Brain microvascular endothelial cell (primary cell): ENCODE results near the gene RAC2.

ENCODE experiments used
- DNase-seq: peaks from one replicate; pipeline ENCODE4 v3.0.0-alpha.2; 2020
- H3K27ac ChIP-seq: fragments of 250-450 bp; sonication (Bioruptor Pico); 2 replicates; pipeline ENCODE4 v1.5.1; 2020; ENCODE audit warnings: mild to moderate bottlenecking, moderate library complexity
- H3K27me3 ChIP-seq: fragments of 250-450 bp; sonication (Bioruptor Pico); replicated peaks from 2 replicates; pipeline ENCODE4 v1.5.1; 2020; ENCODE audit warnings: mild to moderate bottlenecking
- H3K36me3 ChIP-seq: fragments of 250-450 bp; sonication (Bioruptor Pico); replicated peaks from 2 replicates; pipeline ENCODE4 v1.5.1; 2020; ENCODE audit warnings: mild to moderate bottlenecking
- H3K4me3 ChIP-seq: 2 replicates; pipeline ENCODE4 v1.5.1; 2011; ENCODE audit warnings: low read depth, mild to moderate bottlenecking, control low read depth, low read length, moderate library complexity
- in situ Hi-C: cut with HindIII; loops from 2 replicates; pipeline ENCODE4 v1.10.0; 2017; ENCODE audit warnings: low sequenced_read_pairs, low pct_ligation_motif_present
- TF ChIP-seq, protein P1 (sequence below): IDR thresholded peaks from 2 replicates; pipeline ENCODE4 v1.5.1; 2011; ENCODE audit warnings: low read depth, mild to moderate bottlenecking, moderate library complexity, low read length, control low read depth, inconsistent platforms; ENCODE audit errors: missing control alignments

RAC2 gene

DNA sequence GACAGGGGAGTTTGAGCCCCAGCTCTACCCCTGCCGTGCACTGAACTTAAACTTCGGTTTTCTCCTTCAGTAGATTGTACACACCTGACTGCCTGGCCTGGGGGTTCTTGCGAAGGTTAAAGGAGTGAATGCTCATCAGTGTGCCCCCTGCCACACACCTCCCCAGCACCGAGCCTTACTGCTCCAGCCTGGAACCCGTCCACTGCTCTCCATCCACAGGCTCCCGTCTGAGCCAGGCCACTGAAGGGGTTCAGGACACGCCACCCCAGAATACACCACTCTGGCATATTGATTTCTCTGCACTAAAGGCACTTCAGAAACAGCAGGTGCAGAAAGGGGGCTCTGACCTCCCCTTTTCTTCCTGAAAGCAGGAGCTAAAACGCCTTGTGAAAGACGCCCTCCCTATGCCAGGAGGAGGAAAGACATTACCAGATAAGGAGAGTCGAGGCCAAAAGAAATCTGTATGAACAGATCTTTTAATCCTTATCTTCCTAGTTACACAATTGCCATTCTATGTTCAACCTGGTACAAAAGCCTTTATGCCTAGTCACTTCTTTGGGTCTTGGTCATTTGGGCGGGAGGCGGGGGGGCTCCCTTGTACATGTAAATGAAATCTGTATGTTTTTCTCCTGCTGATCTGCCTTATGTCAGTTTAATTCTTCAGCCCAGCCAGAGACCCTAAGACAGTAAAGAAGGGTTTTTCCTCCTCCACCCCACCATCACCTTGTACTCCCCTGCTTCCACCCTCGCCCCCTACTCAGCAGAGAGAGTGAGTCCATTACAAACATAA, 29.9 kb downstream of the RAC2 start:
- H3K27ac ChIP-seq, result no peak overlapping the region
- H3K4me3 ChIP-seq, result no peak overlapping the region
- H3K36me3 ChIP-seq, result no peaks in the 10 kb centered on the region
- no peaks in the 10 kb centered on the region for H3K27me3 ChIP-seq
- TF ChIP-seq, protein P1, sequence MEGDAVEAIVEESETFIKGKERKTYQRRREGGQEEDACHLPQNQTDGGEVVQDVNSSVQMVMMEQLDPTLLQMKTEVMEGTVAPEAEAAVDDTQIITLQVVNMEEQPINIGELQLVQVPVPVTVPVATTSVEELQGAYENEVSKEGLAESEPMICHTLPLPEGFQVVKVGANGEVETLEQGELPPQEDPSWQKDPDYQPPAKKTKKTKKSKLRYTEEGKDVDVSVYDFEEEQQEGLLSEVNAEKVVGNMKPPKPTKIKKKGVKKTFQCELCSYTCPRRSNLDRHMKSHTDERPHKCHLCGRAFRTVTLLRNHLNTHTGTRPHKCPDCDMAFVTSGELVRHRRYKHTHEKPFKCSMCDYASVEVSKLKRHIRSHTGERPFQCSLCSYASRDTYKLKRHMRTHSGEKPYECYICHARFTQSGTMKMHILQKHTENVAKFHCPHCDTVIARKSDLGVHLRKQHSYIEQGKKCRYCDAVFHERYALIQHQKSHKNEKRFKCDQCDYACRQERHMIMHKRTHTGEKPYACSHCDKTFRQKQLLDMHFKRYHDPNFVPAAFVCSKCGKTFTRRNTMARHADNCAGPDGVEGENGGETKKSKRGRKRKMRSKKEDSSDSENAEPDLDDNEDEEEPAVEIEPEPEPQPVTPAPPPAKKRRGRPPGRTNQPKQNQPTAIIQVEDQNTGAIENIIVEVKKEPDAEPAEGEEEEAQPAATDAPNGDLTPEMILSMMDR, result no peak
- no peak for DNase-seq
- in situ Hi-C loops, result no loop called here

GRCh38 chr22:37213218-37213855, 30.7 kb downstream of the RAC2 start:
- no peak for DNase-seq
- in situ Hi-C loops, result no loop called here
- no peak overlapping the region for H3K27ac ChIP-seq
- TF ChIP-seq, protein P1, result no peak
- no peak overlapping the region for H3K4me3 ChIP-seq
- H3K27me3 ChIP-seq, result no peaks in the 10 kb centered on the region
- H3K36me3 ChIP-seq, result no peaks in the 10 kb centered on the region

- TF ChIP-seq, protein P1, result no peak
- no peaks in the 10 kb centered on the region for H3K36me3 ChIP-seq
- no peak within 1 kb of the TSS for H3K4me3 ChIP-seq
- in situ Hi-C loops, result no loop called here
- H3K27me3 ChIP-seq, result no peaks in the 10 kb centered on the region
- no peak for DNase-seq
- H3K27ac ChIP-seq, result no peak within 1 kb of the TSS
Observed at GRCh38 chr22:37212174-37212906, 31.7 kb downstream of the RAC2 start, which contains the start of gene SSTR3. SSTR3 (minus strand) TSS chr22:37212477; CDS start chr22:37207803, 4,674 bp downstream.

- no peak overlapping the region for H3K4me3 ChIP-seq
- TF ChIP-seq, protein P1, result no peak
- no peak overlapping the region for H3K27ac ChIP-seq
- H3K27me3 ChIP-seq, result no peaks in the 10 kb centered on the region
- H3K36me3 ChIP-seq, result no peaks in the 10 kb centered on the region
- DNase-seq, result no peak
- in situ Hi-C loops, result no loop called here
Observed at GRCh38 chr22:37211866-37212173, 32.2 kb downstream of the RAC2 start.

GRCh38 chr22:37211075-37211865, 32.8 kb downstream of the RAC2 start:
- no peak overlapping the region for H3K27ac ChIP-seq
- TF ChIP-seq, protein P1, result no peak
- no peaks in the 10 kb centered on the region for H3K27me3 ChIP-seq
- H3K36me3 ChIP-seq, result no peaks in the 10 kb centered on the region
- in situ Hi-C loops, result no loop called here
- no peak for DNase-seq
- H3K4me3 ChIP-seq, result no peak overlapping the region
